ENCODE data around the gene TPP2.

DNA sequence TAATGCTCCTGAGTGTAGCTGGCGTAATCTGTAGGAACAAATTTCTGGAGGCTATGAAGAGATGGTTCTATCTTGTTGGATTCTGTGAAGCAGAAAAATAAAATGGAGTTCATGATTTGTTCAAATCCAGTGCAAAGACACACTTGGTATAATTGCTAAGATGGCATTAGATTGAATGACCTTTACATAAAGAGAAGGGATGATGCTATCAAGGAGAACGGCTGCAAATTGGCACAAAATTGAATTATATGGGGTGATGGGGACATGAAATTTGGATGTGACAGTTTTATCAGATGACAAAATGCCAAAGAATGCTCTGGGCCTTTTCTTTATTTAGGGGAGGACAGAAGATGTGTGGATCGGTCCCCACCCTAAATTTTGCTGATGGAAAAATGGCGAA is 94.1 kb downstream of the TPP2 start:
- TF ChIP-seq CTCF (IDR thresholded peaks at IDR 0.05), result no peak
- TF ChIP-seq POLR2A (IDR thresholded peaks at IDR 0.05), result no peak
